ENCODE measurements around the gene CLEC18A.

CLEC18A gene

DNA sequence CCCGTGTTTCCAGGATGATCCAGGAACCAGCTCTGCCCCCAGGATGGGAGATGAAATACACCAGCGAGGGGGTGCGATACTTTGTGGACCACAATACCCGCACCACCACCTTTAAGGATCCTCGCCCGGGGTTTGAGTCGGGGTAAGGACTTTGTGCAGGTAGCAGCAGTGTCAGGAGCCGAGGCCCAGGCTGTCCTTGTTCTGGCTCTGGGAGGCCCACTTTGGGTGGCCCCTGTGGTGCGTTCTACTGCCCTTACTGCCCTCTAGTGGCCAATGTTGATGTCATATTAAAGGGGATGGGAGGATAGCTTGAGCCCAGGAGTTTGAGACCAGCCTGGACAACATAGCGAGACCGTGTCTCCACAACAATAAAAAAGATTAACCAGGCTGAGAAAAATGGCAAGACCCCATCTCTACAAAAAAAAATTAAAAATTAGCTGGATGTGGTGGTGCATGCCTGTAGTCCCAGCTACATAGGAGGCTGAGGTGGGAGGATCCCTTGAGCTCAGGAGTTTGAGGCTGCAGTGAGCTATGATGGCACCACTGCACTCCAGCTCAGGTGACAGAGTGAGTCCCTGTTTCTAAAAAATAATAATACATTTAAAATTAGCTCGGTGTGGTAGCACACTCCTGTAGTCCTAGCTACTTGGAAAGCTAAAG is 20.9 kb upstream of the CLEC18A start:
- Histone ChIP-seq H3K9ac (ENCODE audit: insufficient read length, low read depth) (no peak overlapping the region), H3K36me3 (ENCODE audit: insufficient read depth, insufficient read length, low read length) (peaks cover 52% of the 10 kb centered on the region), H3K27me3 (ENCODE audit: insufficient read depth, insufficient read length) (no peaks in the 10 kb centered on the region), H3K4me1 (ENCODE audit: insufficient read depth, insufficient read length) (peaks cover 14% of the 10 kb centered on the region), H3K9me3 (ENCODE audit: insufficient read depth, low read length) (no peaks in the 10 kb centered on the region), H3K4me3 (ENCODE audit: insufficient read length, low read depth) (no peak overlapping the region)
- peak; percentile 50 for DNase-seq (ENCODE audit: low read depth, low spot score)
- TF ChIP-seq SUZ12 (IDR thresholded peaks at IDR 0.05; ENCODE audit: extremely low read depth, insufficient read depth, insufficient read length) (no peak), YY1 (IDR thresholded peaks at IDR 0.05; ENCODE audit: insufficient read depth, insufficient read length) (no peak), ZNF274 (IDR thresholded peaks at IDR 0.05; ENCODE audit: low read depth, low read length) (no peak)

DNA sequence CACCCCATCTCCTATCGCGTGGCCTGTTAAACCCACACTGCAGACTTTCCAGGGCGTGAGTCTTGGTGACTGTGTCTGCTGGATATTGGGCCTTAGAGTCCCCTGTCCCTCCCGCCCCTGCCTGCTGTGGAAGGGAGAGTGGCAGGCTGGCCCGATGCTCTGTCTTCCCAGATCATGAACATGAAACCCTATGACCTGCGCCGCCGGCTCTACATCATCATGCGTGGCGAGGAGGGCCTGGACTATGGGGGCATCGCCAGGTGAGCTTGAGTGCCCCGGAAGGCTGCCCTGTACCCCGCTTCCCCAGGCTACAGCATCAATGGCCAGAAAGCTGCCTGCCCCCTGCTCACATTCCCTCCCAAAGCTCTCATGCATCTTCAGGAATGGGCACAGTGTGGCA is 19.5 kb upstream of the CLEC18A start:
- H3K4me3 ChIP-seq (ENCODE audit: insufficient read length, low read depth), result no peak overlapping the region
- no peaks in the 10 kb centered on the region for H3K9me3 ChIP-seq (ENCODE audit: insufficient read depth, low read length)
- H3K4me1 ChIP-seq (ENCODE audit: insufficient read depth, insufficient read length), result peaks cover 13% of the 10 kb centered on the region
- peaks cover 62% of the 10 kb centered on the region for H3K36me3 ChIP-seq (ENCODE audit: insufficient read depth, insufficient read length, low read length)
- no peak overlapping the region for H3K9ac ChIP-seq (ENCODE audit: insufficient read length, low read depth)
- TF ChIP-seq SUZ12 (IDR thresholded peaks at IDR 0.05; ENCODE audit: extremely low read depth, insufficient read depth, insufficient read length) (no peak), ZNF274 (IDR thresholded peaks at IDR 0.05; ENCODE audit: low read depth, low read length) (no peak), YY1 (IDR thresholded peaks at IDR 0.05; ENCODE audit: insufficient read depth, insufficient read length) (no peak)
- H3K27me3 ChIP-seq (ENCODE audit: insufficient read depth, insufficient read length), result no peaks in the 10 kb centered on the region
- DNase-seq (ENCODE audit: low read depth, low spot score), result no peak

DNA sequence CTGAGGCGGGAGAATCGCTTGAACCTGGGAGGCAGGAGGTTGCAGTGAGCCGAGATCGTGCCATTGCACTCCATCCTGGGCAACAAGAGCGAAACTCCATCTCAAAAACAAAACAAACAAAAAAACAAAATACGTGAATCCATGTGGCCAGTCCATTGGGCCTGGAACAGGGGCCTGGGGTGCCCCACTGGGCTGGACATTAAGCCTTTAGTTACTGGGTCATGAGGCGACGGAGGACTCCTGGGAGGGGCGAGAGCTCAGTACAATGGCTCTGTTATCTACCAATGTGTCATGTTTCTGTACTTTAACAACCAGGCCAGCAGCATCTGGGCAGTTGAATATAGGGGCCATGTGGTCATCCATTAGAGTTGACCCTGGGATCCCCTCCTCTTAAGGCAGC is 18.9 kb upstream of the CLEC18A start:
- Histone ChIP-seq H3K4me3 (ENCODE audit: insufficient read length, low read depth) (no peak overlapping the region), H3K27me3 (ENCODE audit: insufficient read depth, insufficient read length) (no peaks in the 10 kb centered on the region), H3K9me3 (ENCODE audit: insufficient read depth, low read length) (no peaks in the 10 kb centered on the region), H3K4me1 (ENCODE audit: insufficient read depth, insufficient read length) (peaks cover 10% of the 10 kb centered on the region), H3K9ac (ENCODE audit: insufficient read length, low read depth) (no peak overlapping the region), H3K36me3 (ENCODE audit: insufficient read depth, insufficient read length, low read length) (peaks cover 68% of the 10 kb centered on the region)
- no peak for DNase-seq (ENCODE audit: low read depth, low spot score)
- no peak for TF ChIP-seq ZNF274 (IDR thresholded peaks at IDR 0.05; ENCODE audit: low read depth, low read length)

DNA sequence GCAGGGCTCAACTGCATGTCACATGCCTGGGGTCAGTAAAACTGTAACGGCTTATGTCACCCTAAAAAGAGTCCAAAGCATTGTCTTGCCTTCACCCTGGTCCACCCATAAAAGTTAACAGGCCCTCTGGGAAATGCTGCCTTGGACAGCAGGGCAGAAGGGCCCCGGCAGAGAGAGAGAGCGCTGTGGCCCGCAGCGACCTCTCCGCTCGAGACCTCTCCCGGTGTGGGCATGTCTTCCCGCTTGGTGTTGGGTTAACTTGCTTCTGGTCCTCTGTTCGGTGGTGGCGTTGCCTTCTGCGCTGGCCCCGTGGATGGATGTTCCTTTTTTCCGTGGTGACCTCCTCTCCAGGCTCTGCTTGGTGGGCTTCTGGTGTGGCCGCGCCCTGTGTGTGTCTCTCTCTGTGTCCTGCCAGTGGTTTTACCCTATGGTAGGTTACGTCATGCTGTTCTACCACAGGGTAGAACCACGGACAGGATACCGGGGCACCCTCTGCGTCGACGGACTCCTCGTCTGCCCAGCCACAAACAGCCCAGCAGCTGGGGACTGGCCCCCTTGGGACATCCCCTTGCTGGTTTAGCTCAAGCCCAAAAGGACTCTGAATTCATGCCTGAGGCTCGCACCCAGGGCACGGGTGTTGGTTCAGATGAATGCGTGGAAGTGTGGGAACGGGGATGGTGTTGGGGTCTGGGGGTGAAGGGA is 18.3 kb upstream of the CLEC18A start:
- H3K27me3 ChIP-seq (ENCODE audit: insufficient read depth, insufficient read length), result no peaks in the 10 kb centered on the region
- no peaks in the 10 kb centered on the region for H3K9me3 ChIP-seq (ENCODE audit: insufficient read depth, low read length)
- H3K4me3 ChIP-seq (ENCODE audit: insufficient read length, low read depth), result no peak overlapping the region
- H3K9ac ChIP-seq (ENCODE audit: insufficient read length, low read depth), result no peak overlapping the region
- TF ChIP-seq SUZ12 (IDR thresholded peaks at IDR 0.05; ENCODE audit: extremely low read depth, insufficient read depth, insufficient read length) (no peak), ZNF274 (IDR thresholded peaks at IDR 0.05; ENCODE audit: low read depth, low read length) (no peak), YY1 (IDR thresholded peaks at IDR 0.05; ENCODE audit: insufficient read depth, insufficient read length) (no peak)
- DNase-seq (ENCODE audit: low read depth, low spot score), result no peak
- peaks cover 74% of the 10 kb centered on the region for H3K36me3 ChIP-seq (ENCODE audit: insufficient read depth, insufficient read length, low read length)
- peaks cover 6% of the 10 kb centered on the region for H3K4me1 ChIP-seq (ENCODE audit: insufficient read depth, insufficient read length)

DNA sequence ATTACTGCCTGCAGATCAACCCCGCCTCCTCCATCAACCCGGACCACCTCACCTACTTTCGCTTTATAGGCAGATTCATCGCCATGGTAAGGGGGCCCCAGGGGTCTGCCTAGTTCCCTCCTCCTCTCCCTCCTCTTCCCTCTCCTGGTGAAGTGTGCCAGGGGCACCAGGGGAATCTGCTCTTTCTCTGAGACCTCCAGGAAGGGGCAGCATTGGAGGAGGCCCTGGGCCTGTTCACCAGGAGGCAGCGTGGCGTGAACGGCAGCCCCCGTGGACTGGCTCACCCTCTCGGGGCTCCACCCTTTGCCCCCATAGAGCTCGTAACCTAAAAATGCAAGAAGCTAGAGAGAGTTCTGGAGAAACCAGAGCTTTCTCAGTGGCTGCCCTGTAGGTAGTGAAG is 17.1 kb upstream of the CLEC18A start:
- Histone ChIP-seq H3K4me3 (ENCODE audit: insufficient read length, low read depth) (no peak overlapping the region), H3K36me3 (ENCODE audit: insufficient read depth, insufficient read length, low read length) (peaks cover 86% of the 10 kb centered on the region)

DNA sequence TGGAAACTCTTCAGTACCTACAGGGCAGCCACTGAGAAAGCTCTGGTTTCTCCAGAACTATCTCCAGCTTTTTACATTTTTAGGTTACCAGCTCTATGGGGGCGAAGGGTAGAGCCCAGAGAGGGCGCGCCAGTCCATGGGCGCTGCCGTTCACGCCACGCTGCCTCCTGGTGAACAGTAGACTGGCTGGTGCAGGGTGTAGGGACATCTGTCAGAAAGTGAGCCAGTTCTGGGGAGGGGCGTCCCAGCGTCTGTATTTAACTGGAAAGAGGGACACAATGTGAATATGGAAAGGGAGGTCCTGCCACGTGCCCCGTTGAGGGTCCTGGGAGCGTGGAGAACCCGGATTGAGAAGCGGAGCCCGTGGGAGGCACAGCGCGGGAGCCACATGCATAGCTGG is 16.4 kb upstream of the CLEC18A start:
- DNase-seq (ENCODE audit: low read depth, low spot score), result no peak
- peaks cover 91% of the 10 kb centered on the region for H3K36me3 ChIP-seq (ENCODE audit: insufficient read depth, insufficient read length, low read length)
- TF ChIP-seq SUZ12 (IDR thresholded peaks at IDR 0.05; ENCODE audit: extremely low read depth, insufficient read depth, insufficient read length) (no peak), YY1 (IDR thresholded peaks at IDR 0.05; ENCODE audit: insufficient read depth, insufficient read length) (no peak), ZNF274 (IDR thresholded peaks at IDR 0.05; ENCODE audit: low read depth, low read length) (no peak)

More for the DNA sequence above, 17.1 kb upstream of the CLEC18A start:
- H3K4me1 ChIP-seq (ENCODE audit: insufficient read depth, insufficient read length), result no peaks in the 10 kb centered on the region
- DNase-seq (ENCODE audit: low read depth, low spot score), result no peak
- no peak overlapping the region for H3K9ac ChIP-seq (ENCODE audit: insufficient read length, low read depth)
- no peaks in the 10 kb centered on the region for H3K27me3 ChIP-seq (ENCODE audit: insufficient read depth, insufficient read length)
- TF ChIP-seq SUZ12 (IDR thresholded peaks at IDR 0.05; ENCODE audit: extremely low read depth, insufficient read depth, insufficient read length), result no peak
- no peak for TF ChIP-seq ZNF274 (IDR thresholded peaks at IDR 0.05; ENCODE audit: low read depth, low read length)
- no peak for TF ChIP-seq YY1 (IDR thresholded peaks at IDR 0.05; ENCODE audit: insufficient read depth, insufficient read length)
- no peaks in the 10 kb centered on the region for H3K9me3 ChIP-seq (ENCODE audit: insufficient read depth, low read length)

DNA sequence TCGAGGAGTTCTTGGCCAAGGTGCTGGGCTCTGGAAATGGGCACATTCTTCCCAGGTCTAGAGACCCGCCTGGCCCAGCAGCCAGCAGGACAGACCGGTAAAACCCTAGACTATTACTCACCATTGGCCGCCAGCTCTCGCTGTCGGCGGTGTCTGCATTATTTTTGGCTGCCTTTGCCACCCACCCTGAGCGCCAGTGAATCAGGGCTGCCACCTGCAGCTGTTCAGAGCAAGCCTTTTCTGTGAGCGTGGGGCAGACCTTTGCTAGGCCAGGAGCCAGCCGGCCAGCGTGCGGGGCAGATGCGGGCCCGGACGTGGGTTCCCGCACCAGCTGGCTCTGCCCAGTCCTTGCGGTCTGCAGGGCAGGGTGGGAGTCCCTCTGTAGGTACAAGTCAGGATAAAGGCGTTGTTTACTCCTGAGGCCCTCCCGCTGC is 15.8 kb upstream of the CLEC18A start:
- Histone ChIP-seq H3K4me3 (ENCODE audit: insufficient read length, low read depth) (no peak overlapping the region), H3K9ac (ENCODE audit: insufficient read length, low read depth) (no peak overlapping the region), H3K9me3 (ENCODE audit: insufficient read depth, low read length) (no peaks in the 10 kb centered on the region), H3K36me3 (ENCODE audit: insufficient read depth, insufficient read length, low read length) (peaks cover 90% of the 10 kb centered on the region), H3K4me1 (ENCODE audit: insufficient read depth, insufficient read length) (no peaks in the 10 kb centered on the region), H3K27me3 (ENCODE audit: insufficient read depth, insufficient read length) (no peaks in the 10 kb centered on the region)
- TF ChIP-seq SUZ12 (IDR thresholded peaks at IDR 0.05; ENCODE audit: extremely low read depth, insufficient read depth, insufficient read length) (no peak), ZNF274 (IDR thresholded peaks at IDR 0.05; ENCODE audit: low read depth, low read length) (no peak), YY1 (IDR thresholded peaks at IDR 0.05; ENCODE audit: insufficient read depth, insufficient read length) (no peak)
- DNase-seq (ENCODE audit: low read depth, low spot score), result no peak

More for the DNA sequence above, 16.4 kb upstream of the CLEC18A start:
- Histone ChIP-seq H3K4me3 (ENCODE audit: insufficient read length, low read depth) (no peak overlapping the region), H3K27me3 (ENCODE audit: insufficient read depth, insufficient read length) (no peaks in the 10 kb centered on the region), H3K9me3 (ENCODE audit: insufficient read depth, low read length) (no peaks in the 10 kb centered on the region), H3K9ac (ENCODE audit: insufficient read length, low read depth) (no peak overlapping the region), H3K4me1 (ENCODE audit: insufficient read depth, insufficient read length) (no peaks in the 10 kb centered on the region)

Data from NT2/D1 (cell line).